Caki2 (cell line): ENCODE measurements around the gene ANKRD10. TPM values are rescaled to one million over a fixed set of nuclear protein-coding genes. Genes with fewer than 3 reads are reported as not detected.
"Not testable (repeated sequence)": the region's sequence is repeated elsewhere in the genome, so short reads cannot be mapped to it uniquely, and the experiment has no call there.

ENCODE experiments used
- DNase-seq: peaks from one replicate; pipeline ENCODE4 v3.0.0-alpha.2; 2015; ENCODE audit warnings: low read depth
- in situ Hi-C: cut with HindIII; loops from 2 replicates; pipeline ENCODE4 v1.10.0; 2016; ENCODE audit warnings: low sequenced_read_pairs, low pct_unique_long_range_greater_than_20kb, mixed read lengths
- total RNA-seq: library from RNA; depleted of rRNA; stranded (reverse); fragments of >200 nt; shearing (Covaris generic); gene quantifications from 2 replicates; pipeline ENCODE4 v1.2.3, GENCODE V29; 2014; ENCODE audit warnings: low replicate concordance

The ANKRD10 gene
- total RNA-seq, 1 experiment from 2014 or later = 36.1 TPM

DNA sequence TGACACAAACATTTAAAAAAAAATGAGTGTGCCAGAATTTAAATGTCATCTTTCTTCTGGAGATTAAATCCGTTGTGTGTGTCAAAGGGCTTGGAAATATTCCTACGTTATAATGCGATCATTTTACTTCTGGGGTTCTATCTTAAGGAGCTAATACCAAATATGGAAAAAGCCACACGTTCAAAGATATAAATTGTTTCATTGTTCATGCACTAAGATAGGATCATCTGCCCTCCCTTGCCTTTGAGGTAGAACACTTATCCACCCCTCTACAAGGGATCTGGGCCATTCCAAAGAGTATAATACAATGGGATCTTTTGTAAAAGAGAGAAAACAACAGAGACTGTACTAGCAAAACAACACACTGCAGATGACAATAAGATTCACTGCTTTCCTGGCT lies 64.9 kb downstream of the ANKRD10 start:
- in situ Hi-C loops = no loop called here
- no peak for DNase-seq

DNA sequence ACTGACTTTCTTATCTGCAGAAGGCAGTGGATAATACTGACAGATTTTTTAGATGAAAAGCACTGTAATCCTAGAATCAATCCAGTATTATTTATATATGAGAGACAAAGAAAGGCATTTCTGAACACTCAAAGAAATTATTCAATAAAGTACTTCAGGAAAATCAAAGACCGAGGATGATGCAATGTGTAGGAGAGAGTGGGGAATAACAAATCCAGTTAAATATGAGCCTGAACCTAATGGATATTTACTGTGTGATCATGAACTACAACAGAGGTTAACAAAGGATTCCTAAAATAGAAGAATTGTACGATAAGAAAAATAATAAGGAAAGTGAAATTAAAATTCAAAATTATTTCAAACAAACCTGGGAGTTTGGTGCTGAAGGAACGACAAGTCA lies 69.3 kb downstream of the ANKRD10 start:
- DNase-seq = no peak
- in situ Hi-C loops = no loop called here

DNA sequence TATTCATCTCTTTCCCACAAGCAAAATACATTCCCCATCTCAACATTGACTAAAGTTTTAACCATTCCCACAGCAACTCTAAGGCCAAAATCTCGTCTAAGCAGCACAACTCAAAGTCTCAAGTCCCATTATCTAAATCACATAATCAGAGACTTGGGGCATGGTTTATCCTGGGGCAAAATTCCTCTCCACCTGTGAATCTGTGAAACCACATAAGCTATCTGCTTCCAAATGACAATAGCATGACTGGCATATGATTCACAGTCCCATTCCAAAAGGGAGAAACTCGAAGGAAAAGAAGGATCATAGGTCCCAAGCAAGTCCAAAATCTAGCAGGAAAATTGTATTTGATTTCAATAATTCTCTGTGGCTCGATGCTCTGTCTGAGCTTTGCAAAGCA lies 73.0 kb downstream of the ANKRD10 start:
- no peak for DNase-seq
- in situ Hi-C loops = no loop called here

DNA sequence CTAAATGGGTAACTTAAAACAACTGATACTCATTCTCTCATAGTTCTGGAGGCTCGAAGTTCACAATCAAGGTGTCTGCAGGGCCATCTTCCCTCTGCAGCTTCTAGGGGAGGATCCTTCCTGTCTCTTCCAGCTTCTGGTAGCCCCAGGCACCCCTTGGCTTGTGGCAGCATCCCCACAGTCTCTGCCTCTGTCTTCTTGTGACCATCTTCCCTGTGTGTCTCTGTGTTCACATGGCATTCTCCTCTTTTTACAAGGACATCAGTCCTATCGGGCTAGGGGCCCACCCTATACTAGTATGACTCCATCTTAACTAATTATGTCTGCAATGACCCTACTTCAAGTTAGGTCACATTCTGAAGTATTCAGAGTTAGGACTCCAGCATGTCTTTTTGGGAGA lies 73.5 kb downstream of the ANKRD10 start:
- in situ Hi-C loops = no loop called here
- DNase-seq = no peak

DNA sequence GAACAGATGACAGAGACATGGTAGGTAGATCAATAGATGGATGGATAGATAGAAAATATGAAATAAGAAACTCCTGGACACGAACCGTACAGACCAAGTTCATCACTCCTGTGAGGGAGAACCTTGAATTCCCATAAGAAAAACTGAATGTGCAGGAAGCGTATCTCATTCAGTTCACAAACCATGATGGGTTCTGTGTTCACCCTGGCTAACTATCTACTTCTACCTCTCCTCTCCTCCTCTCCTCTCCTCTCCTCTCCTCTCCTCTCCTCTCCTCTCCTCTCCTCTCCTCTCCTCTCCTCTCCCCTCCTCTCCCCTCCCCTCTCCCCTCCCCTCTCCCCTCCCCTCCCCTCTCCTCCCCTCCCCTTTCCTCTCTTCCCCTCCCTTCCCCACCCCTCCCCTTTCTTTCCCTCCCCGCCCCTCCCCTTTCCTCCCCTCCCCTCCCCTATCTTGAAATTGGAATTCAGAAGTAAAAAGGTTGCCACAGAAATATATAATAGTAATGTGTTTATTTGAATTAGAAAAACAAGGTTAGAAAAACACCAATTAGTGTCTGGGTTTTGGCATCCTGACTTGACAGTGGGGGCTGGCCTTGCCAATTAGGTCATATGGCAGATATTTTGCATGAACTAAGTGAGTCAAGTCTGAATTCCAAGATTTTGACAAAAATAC lies 75.9 kb downstream of the ANKRD10 start:
- DNase-seq = no peak
- in situ Hi-C loops = no loop called here

DNA sequence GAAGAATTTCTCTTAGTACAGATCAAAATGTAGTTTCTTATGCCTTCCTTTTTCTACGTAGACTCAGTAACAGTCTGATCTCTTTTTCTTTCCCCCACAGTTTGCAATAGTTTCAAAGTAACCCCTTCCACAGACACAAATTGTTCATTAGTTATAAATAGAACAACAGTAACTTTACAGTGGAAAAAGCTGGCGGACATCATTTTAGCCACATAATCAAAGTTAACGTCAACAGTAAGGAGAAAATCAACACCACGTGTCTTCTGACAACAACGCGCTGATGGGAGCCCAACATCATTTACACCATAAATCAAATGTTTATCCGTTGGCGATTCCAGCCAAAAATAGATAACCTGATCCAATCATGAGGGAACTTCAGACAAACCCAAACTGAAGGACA lies 76.8 kb downstream of the ANKRD10 start:
- in situ Hi-C loops = no loop called here
- no peak for DNase-seq

DNA sequence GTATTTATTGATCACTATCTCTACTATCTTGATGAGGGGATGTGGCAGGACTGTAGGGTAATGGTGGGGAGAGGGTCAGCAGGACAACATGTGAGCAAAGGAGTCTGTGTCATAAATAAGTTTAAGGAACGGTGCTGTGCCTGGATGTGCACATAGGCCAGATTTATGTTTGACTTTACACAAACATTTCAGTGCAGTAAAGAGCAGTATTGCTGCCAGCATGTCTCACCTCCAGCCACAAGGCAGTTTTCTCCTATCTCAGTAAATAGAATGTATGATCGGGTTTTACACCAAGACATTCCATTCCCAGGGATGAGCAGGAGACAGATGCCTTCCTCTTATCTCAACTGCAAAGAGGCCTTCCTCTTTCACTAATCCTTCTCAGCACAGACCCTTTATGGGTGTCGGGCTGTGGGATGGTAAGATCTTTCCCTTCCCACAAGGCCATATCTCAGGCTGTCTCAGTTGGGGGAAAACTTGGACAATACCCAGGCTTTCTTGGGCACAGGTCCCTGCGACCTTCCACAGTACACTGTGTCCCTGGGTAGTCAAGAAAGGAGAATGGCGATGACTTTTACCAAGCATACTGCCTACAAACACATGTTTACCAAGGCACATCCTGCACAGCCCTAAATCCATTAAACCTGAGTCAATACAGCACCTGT lies 77.3 kb downstream of the ANKRD10 start:
- in situ Hi-C loops, DNase-seq: not testable (repeated sequence)

DNA sequence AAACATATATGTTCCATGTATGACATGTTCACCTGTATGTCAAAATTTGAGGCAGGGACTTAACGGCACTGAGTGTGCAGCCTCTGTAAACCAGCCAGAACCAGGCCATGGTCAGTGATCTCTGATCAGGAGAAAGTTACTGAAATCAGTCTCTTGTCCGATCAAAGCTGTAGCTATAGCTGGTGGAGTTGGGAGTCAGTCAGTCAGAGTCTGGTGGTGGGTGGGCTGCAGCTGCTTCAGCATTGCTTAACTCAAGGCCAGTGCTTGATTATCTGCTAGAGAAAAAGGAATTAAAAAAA lies 78.3 kb downstream of the ANKRD10 start:
- no peak for DNase-seq
- in situ Hi-C loops = no loop called here

DNA sequence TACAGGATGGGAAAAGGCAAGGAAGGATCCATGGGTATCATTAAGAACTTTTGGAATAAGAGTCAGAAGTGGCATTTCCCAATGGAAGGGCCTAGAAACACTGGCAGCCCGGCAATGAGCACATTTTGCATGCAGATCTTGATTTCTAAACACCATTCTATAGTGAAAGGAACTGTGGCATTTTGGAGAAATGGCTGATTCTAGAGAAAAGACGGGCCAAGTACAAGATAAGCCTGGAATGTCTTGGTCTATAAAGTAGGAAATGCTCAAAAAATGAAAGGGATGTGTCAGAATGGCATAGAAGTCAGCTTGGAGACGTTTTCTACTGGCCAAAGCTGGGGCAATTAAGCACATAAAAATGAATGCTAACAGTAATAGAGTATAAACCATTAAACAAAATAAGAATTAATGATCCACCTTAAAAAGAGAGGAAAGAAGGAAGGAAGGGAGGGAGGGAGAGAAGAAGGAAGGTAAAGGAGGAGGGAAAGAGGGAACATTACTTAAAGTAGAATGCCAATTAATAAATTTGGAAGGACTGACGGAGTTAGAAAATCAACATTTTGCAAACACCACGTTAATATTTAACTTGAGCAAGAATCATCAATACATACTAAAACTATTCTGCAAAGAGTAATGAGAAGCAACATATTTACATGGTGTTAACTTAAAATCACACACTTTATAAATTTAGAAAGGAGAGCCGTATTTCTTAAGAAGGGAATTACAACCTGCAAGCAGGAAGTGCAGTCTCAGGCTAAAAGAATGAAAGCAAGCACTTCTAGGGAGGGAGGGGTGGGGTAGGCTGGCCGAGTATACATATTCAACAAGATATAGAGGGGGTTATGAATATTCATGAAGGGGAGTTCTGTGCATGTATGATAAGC lies 78.9 kb downstream of the ANKRD10 start:
- in situ Hi-C loops = no loop called here
- no peak for DNase-seq

DNA sequence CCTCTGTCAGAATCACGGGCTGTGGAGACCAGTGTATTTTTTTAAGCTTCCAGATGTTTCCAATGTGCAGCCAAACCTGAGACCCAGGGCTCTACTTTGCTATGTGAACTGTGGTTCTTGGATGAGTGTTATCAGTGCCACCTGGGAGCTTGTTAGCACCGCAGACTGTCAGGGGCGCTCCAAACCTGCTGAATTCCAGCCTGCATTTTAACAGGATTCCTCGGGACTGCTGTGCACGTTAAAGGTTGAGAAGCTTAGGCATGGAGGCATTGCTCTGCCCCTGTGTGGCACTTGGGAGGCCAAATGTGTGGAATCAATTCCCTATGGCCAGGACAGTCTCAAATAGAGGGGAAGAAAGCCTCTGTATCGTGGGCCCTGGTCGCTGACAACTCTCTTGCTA lies 80.3 kb downstream of the ANKRD10 start:
- in situ Hi-C loops = no loop called here

DNA sequence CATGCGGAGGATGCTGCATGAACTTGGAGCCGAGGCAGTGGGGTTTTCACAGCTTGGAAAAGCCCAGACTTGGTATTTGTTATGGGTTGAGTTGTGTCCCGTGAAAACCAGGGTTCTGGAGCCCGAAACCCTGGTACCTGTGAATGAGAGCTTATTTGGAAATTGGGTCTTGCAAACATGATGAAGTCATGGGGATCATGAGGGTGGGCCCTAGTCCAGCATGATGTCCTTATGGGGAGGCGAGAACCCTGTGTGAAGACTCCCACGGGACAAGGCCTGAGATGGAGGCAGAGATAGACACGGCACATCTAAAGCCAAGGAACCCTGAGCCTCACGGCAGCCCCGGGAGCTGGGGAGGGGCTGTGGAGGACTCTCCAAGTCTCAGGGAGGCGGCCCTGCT lies 82.3 kb downstream of the ANKRD10 start:
- in situ Hi-C loops = no loop called here

More for the DNA sequence above, 80.3 kb downstream of the ANKRD10 start:
- DNase-seq = no peak

DNA sequence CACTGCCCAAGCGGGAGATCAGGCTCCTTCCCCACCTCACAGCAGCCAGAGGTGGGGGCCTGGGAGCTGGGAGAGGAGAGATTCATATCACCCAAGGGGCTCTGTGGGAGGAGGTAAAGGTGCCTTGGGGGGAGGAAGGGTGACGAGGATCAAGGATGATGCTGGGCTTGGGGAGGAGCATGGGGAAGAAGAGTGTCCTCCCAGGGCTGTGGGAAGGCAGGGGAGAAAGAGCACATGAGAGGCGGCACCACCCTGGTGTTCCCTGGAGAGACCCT lies 82.7 kb downstream of the ANKRD10 start:
- DNase-seq = no peak
- in situ Hi-C loops = no loop called here

More for the DNA sequence above, 82.3 kb downstream of the ANKRD10 start:
- DNase-seq = no peak

DNA sequence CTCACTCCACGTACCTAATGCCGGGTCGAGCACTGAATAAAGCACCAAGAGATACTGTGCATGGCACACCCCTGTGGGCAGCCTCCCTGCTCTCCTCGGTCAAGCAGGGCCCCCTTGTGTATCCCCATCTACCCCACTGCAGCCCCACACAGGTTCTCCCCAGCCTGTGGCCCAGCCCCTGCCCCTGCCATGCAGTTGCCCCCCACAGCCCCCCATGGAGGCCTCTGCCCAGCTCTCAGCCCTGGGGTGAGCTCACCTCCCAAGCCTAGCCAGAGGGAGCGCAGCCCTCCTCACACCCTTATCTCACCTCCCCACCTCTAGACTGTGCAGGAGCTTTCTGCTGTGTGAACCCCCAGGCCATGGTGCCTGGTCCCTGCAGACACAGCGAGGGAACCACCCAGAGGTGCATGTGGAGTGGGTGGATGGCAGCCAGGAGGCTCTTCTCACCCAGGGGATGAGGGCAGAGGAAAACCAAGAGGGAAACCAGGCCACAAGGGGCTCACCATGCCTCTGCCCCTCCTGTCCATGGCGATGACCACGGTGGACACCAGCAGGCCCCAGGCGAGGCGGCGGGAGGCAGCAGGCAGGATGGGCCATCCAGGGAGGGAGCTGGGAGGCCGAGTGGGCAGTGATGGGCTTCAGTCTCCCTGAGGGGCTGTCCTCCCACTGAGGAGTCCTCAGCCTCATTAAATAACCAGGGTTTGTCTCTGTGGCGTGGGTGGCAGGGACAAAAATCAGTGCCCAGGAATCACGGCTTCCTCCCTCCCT lies 83.2 kb downstream of the ANKRD10 start:
- in situ Hi-C loops = no loop called here
- DNase-seq = no peak

DNA sequence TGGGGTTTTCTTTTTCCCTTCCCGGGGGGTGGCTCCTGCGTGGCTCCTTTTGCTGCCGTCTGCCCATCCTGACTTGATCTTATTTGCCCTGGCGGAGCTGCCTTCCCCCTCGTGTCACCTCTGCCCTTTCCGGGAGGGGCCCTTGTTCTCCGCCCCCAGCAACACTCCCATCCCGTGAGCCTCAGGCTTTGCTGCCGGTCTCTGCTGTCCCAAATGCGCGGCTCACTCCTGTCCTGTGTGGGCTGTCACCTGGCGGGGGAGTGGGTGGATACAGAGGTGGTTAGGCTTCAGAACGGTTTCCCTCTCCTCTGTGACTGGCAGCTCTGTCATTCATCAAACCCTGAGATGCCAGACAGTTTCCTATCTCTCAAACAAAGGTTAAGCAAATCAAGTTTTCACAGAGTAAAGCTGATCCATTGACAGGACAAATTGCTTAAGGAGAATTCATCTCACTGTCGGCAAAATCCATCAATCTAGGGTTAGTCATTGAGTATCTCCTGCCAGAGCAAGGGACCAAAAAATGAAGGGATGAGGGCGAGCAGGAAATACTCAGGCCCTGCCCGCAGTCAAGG lies 84.0 kb downstream of the ANKRD10 start:
- in situ Hi-C loops = no loop called here

DNA sequence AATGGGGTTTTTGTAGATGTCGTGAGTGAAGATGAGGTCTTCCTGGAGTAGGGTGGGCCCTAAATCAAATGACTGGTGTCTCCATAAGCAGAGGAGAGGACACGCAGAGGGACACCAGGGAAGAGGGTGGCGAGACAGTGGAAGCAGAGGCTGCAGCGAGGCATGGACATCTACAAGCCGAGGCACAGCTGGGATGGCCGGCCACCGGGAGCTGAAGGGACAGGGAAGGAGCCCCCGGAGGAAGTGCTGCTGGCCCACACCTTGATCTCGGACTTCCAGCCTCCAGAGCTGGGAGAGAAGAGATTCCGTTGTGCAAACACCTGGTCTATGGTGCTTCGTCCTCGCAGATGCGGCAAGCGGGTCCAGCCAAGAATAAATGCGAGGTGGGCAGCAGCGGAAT lies 84.5 kb downstream of the ANKRD10 start:
- in situ Hi-C loops = no loop called here
- DNase-seq = no peak

More for the DNA sequence above, 84.0 kb downstream of the ANKRD10 start:
- no peak for DNase-seq

DNA sequence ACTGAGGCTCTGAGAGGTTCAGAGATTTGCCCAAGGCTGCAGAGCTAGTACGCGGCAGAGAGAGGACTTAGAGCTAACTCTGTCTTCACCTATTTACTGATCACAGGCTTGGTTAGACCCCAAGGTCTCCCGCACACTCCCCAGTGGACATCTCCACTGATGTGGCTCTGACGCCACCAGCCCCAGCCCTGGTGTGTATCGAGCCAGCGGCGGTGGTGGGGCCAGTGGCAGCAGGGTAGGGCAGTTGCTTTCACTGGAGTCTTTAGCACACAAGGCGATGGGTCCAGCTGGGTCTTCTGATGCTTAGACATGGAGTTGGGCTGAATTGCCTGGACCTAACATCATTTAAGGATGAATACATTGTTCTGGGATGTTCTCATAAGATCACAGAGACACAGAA lies 85.4 kb downstream of the ANKRD10 start:
- in situ Hi-C loops = no loop called here
- DNase-seq = no peak

DNA sequence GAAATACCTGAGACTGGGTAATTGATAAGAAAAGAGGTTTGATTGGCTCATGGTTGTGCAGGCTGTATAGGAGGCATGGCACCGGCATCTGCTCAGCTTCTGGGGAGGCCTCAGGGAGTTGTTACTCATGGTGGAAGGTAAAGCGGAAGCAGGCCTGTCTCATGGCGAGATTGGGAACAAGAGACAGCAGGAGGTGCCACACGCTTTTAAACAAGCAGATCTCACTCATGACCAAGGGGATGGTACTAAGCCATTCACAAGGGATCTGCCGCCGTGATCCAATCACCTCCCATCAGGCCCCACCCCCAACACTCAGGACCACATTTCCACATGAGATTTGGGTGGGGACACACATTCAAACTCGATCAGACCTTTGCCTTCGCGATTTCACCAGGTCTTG lies 86.2 kb downstream of the ANKRD10 start:
- in situ Hi-C loops = no loop called here
- DNase-seq = no peak
